AG20443 (cell line): ENCODE results near the gene EXOC6.
A peak's percentile ranks its signal among the peaks of the same experiment; 100 is the strongest.
"Not testable (repeated sequence)": the region's sequence is repeated elsewhere in the genome, so short reads cannot be mapped to it uniquely, and the experiment has no call there.

Experiments
- DNase-seq: peaks from one replicate; pipeline ENCODE4 v3.0.0; 2012; ENCODE audit warnings: low spot score, mixed read lengths

The EXOC6 gene

DNA sequence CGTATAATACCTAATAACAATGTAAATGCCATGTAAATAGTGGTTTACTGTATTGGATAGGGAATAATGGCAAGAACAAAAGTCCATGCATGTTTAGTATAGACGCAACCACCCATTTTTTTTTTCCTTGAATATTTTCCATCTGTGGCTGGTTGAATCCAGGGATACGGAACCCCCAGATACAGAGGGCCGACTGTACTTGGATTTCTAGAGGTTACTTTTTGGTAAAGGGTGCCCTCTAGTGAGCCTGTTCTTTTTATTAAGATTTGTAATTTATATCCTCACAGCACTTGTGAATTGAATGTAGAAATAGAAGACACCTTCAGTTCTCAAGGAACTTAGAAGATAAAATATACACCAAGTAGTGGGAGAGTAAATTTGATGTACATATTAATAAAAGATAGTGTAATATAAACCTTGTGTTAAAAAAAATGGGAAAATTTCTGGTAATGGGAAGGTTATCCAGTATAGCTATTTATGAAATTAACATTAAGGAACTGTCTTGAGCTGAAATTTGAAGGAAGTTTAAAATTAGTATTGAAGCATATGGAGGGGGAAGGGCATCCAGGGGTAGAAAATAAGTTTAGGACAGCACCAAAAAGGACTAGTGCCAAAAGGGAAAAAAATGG lies 32.0 kb downstream of the EXOC6 start:
- peak; percentile 35 for DNase-seq

GRCh38 chr10:92880917-92881316 lies 32.6 kb downstream of the EXOC6 start:
- no peak for DNase-seq

DNA sequence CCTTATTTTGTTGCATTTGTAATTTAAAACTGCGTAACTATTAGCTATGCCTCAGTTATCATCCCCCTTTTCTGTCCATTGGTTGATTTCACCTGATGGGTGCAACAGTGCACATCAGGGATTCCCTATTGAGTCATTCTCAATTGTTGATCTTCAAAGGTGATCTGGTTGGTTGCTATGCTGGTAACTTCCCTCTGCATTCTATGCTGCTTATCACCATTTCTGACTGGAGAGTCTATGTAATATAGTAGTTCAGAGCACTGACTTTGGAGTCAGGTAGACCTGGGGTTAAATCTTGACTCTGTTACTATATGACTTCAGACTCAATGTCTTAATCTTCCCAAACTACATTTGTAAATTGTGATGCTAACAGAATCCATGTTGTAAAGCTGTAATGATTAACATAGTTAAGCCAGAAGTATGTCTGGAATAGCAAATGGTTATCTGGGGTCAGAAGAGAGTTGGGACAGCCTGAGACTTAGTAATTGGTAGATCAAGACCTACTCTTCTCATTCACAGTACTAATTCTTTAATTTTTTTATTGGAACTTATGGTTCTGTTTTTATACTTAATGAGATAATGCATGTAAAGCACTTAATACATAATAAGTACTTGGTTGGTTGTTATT lies 38.1 kb downstream of the EXOC6 start:
- no peak for DNase-seq

DNA sequence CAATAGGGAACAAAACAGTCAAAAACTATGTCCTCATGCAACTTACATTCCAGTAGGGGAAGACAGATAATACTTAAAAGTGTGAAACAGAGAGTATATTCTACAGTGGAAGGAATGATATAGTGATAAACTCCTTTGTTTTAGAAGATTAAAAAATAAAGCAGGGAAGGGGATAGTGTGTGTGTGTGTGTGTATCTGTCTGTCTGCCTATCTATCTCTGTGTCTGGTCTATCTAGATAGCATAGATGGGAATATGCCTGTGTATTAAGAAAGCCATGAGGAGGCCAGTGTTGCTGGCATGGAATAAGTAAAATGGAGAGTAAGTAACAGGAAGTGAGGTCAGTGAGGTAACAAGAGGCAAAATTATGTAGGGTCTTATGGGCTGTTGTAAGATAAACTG lies 42.2 kb downstream of the EXOC6 start:
- DNase-seq, result no peak

GRCh38 chr10:92891885-92892690 lies 43.8 kb downstream of the EXOC6 start:
- peak; percentile 32 for DNase-seq

DNA sequence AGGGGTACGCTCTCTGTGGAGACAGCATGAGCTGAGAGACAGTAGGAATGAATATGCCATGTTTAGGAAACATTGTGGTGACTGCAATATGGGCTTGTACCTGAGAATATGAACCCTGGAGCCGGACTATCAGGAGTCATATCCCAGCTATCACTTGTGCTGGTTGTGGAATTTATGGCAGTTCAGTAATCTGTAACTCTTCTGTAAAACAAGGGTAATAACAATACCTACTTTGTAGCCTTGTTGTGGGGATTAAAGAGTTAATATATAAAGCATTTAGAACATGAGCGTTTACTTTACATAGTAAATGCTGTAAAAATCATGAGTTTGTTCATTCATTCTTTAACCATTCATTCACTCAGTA lies 44.4 kb downstream of the EXOC6 start:
- DNase-seq, result no peak

GRCh38 chr10:92894081-92894655 lies 45.8 kb downstream of the EXOC6 start:
- DNase-seq, result no peak

GRCh38 chr10:92897916-92898315 lies 49.6 kb downstream of the EXOC6 start:
- no peak for DNase-seq

DNA sequence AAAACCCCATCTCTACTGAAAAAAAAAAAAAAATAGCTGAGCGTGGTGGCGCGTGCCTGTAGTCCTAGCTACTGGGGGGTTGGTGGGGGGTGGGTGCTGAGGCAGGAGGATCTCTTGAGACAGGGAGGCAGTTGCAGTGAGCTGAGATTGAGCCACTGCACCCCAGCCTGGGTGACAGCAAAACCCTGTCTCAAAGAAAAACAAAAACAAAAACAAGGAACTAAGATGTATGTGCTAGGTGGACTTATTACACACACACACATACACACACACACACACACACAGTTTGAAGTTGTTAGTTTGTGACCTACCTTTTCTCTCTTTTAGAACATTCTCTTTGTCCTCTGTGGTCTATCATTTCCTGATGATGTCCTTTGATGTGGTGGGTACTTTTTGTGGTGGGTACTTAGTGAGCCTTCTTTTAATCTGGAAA lies 53.5 kb downstream of the EXOC6 start:
- no peak for DNase-seq

GRCh38 chr10:92903633-92904032 lies 55.3 kb downstream of the EXOC6 start:
- DNase-seq, result no peak

- DNase-seq, result no peak
These were observed 59.0 kb downstream of the EXOC6 start for GRCh38 chr10:92907280-92907679.

DNA sequence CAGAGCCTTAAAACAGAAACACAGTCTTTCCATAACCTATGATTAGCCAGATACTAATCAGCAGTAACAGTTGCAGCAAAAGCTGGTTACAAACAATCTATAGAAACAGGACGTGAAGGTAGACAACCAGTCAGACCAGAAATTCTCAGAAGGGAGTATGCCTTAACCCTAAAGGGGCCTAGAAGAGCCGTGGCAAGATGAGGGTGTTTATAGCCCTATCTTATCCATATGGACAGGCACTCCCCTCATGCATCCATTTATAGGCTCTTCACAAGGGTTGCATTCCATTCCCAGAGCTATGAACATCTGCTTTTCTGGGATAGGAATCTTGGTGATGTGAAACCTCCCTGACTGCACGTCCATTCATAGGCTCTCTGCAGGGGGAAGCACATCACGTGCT lies 64.3 kb downstream of the EXOC6 start:
- not testable (repeated sequence) for DNase-seq

GRCh38 chr10:92913973-92914372 lies 65.7 kb downstream of the EXOC6 start:
- no peak for DNase-seq

DNA sequence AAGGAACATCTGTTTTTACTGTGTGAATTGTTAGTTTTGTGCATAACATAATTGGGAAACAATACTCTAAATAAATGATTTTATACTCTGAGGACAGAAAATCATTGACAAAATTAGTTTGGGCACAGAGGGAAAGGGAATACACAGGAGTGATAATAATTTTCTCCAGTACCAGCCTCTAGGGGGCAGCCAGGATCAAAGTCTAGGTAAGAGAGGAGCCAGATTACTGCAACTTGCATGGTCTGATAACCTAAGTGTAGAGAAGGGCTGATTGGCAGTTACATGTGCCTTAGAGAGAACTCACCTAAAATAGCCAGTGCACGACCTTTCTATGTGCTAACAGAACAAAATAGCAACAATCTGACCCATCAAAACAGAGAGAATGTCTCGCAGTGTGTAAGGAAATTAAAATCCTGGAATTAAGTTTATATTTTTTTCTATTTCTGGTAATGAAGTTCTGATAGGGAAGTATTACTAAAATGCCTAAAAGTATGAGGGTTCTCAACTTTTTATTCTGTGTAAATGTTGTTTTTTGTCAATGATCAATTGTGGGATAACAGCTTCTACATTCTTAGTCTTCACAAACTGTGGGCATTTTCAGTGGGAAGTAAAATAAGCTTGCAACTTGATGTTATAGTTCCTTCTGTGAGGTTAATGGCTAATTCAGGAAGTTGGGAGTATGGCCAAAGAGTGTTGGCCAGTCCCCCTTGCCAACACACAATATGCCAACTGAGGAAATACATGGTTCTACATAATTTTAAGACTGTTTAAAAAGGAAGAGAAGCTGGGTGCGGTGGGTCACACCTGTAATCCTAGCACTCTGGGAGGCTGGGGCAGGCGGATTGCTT lies 66.4 kb downstream of the EXOC6 start:
- peak; percentile 61 for DNase-seq

GRCh38 chr10:92915892-92916291 lies 67.6 kb downstream of the EXOC6 start:
- no peak for DNase-seq

DNA sequence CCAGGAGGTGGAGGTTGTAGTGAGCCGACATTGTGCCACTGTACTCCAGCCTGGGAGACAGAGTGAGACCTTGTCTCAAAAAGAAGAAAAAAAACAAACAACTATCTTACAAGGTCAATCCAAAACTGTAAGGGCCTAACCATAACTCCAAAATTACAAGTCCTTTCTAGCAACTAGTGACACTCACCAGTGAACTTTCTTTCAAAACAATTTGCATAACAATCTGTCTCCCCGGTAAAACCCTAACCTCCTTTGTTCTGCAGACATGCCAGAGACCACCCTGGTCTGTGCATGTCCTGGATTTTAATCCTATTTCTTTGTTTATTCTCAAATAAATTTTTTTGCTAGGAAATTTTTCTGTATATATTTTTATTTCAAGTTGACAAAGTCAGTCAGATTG lies 68.1 kb downstream of the EXOC6 start:
- no peak for DNase-seq

DNA sequence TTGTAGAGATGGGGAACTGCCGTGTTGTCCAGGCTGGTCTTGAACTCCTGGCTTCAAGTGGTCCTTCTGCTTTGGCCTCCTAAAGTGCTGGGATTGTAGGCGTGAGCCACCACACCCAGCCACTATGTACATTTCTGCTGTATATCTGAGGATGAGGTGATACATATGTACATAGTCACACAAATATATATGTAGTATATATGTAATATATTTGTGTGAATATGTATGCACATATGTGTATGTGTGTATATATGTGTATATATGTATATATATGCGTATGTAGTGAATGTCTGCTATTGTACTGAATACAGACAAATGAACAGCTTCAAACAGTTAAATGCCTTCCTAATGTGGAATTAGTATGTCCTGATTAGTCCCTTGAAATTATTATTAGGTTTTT lies 70.3 kb downstream of the EXOC6 start:
- DNase-seq, result no peak

GRCh38 chr10:92920866-92921265 lies 72.5 kb downstream of the EXOC6 start:
- no peak for DNase-seq

DNA sequence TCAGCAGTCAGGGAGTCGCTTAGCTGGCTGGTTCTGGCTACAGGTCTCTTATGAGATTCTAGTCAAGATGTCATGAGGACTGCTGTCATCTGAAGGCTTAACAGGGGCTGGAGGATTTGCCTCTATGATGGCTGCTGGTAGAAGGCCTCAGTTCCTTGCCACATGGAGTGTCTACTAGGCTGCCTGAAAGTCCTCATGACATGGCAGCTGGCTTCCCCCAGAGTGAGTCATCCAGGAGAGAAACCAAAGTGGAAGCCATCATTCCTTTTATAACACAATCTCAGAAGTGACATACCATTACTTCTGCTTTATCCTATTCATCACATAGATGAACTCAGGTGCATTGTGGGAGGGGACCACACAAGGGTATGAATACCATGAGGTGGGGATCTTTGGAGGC lies 75.1 kb downstream of the EXOC6 start:
- DNase-seq, result no peak

GRCh38 chr10:92929896-92930295 lies 81.6 kb downstream of the EXOC6 start:
- DNase-seq, result no peak

GRCh38 chr10:92931597-92931996 lies 83.3 kb downstream of the EXOC6 start:
- no peak for DNase-seq

DNA sequence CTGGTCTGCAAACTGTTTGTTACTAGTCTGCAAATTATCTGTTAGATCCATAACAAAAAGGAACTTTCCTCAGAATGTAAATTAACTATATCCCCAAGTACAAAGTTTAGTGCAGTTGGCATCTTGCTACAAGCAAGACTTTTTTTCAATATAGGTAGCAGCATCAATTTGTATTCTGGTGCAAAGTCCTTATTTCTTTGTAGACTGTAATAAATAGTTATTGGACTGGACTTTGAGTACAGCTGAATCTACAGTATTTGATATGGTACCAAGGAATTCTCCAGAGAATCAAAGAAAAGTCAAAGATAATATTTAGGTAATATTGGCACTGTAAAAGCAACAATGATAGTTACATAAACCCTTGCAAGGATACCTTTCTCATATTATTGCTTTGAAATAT lies 89.6 kb downstream of the EXOC6 start:
- DNase-seq, result no peak
